HS-27A (cell line): ENCODE measurements around the gene CLIP2.
"Not testable (repeated sequence)": the region's sequence is repeated elsewhere in the genome, so short reads cannot be mapped to it uniquely, and the experiment has no call there.

Source experiments
- DNase-seq: peaks from one replicate; pipeline ENCODE4 v3.0.0-alpha.2; 2012; ENCODE audit warnings: low read depth, missing footprints

CLIP2 gene

DNA sequence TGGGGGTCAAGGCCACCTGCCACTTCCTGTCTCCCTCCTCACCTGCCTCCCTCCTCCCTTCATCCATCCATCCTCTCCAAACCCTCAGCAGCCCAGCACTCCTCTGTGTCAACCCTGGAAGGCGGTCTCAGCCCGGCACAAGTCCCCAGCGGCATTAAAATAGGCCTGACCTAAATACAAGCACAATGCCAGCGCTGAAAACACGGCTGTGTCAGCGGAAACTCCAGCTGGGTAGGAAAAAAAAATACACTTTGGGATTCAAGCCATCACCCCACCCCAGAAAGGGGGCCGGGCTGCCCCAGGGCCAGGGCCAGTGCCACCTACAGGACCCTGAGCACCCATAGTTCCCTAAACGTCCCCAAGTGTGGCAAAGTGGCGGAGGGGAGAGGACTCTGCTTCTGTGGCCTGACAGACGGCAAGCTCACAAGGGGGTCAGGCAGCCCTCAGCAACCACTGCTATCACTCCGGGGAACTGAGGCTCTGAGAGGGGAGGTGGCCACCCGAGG lies 141.8 kb downstream of the CLIP2 start:
- DNase-seq: no peak

- DNase-seq: not testable (repeated sequence)
These were observed 148.0 kb downstream of the CLIP2 start for GRCh38 chr7:74437291-74437571.

DNA sequence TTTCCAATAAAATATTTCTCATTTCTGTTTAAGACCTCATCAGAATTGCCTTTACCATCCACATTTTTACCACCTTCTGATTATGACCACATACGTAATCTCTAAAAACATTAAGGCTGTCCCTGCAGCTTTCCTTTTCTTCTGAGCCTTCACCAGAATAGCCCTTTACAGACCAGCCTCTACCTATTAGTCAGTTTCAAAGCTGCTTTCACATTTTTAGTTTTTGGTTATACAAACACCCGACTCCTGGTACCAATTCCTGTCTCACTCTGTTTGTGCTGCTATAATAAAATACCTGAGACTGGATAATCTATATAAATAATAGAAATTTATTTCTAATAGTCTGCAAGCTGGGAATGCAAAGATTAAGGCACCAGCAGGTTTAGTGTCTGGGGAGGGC lies 149.1 kb downstream of the CLIP2 start:
- DNase-seq: no peak

- DNase-seq: no peak
These were observed 150.3 kb downstream of the CLIP2 start for GRCh38 chr7:74439541-74439940.

DNA sequence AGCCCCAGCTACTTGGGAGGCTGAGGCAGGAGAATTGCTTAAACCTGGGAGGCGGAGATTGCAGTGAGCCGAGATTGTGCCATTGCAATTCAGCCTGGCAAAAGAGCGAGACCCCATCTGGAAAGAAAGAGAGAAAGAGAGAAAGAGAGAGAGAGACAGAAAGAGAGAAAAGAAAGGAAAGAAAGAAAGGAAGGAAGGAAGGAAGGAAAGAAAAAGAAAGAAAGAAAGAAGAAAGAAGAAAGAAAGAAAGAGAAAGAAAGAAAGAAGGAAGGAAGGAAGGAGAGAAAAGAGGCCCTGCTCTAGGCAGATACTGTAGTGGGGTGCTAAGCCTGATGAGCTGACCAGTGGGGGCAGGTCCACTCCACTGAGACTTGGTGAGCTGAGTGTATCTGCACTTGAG lies 150.9 kb downstream of the CLIP2 start:
- not testable (repeated sequence) for DNase-seq

GRCh38 chr7:74441801-74442200 lies 152.6 kb downstream of the CLIP2 start:
- DNase-seq: no peak

GRCh38 chr7:74443543-74444247 lies 154.5 kb downstream of the CLIP2 start:
- DNase-seq: no peak

DNA sequence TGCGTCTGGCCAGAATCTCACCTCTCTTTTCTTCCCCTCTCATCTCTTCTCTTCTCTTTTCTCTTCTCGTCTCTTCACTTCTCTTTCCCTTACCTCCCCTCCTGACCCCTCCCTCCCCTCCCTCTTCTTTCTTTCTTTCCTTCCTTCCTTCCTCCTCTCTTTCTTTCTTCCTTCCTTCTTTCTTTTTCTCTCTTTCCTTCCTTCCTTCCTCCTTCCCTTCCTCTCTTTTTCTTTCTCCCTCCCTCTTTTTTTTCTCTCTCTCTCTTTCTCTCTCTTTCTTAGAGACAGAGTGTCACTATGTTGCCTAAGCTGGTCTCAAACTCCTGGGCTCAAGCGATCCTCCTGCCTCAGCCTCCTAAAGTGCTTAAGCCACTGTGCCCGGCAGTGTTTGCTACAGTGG lies 159.9 kb downstream of the CLIP2 start:
- DNase-seq: no peak

GRCh38 chr7:74449809-74450397 lies 160.7 kb downstream of the CLIP2 start:
- no peak for DNase-seq

DNA sequence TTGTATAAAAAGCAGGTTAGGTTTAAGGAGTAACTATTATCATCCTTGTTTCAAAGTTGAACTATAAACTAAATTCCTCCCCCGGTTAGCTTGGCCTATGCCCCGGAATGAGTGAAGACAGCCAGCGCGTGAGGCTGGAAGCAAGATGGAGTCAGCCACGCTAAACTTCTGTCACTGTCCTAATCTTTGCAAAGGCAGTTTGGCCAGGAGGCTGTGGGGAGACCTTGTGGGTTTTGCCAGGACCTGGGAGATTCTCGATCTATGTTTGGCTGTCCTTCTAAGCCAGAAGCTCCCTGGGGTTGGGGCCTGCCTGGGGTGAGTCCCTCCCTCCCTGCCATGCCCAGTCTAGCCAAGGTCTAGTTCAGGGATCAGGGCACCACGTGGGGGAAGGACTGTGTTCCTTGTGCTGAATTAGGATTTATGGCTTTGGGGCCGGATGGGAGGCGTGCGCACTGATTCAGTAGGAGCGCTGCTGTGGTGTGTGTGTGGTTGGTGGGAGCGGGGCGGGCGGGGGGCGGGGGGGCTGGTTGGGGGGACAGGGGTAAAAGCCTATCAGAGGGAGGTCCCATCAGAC lies 163.6 kb downstream of the CLIP2 start:
- no peak for DNase-seq

GRCh38 chr7:74453322-74454011 lies 164.3 kb downstream of the CLIP2 start, which contains the start of gene GTF2IRD1:
Gene GTF2IRD1 (plus strand): TSS chr7:74453906. CDS start chr7:74508081, 54,175 bp downstream.
- DNase-seq: no peak

GRCh38 chr7:74454021-74454924 lies 165.1 kb downstream of the CLIP2 start:
- DNase-seq: no peak

DNA sequence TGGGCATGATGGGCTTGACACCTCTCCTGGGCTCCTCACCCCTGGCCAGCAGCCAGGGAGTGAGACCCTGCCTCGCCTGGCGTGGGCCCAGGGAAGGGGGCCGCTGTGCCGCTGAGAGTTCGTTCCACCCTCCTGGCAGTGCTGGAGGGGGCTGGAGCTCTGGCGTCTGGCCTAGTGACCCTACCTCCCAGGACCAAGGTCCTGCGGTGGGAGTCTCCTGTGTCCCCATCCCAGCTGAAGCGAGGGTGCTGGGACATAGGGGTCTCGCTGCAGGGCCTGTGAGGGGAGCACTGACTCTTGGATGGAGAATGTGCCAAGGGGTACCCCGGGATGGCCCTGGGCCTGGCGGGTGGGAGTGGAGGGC lies 165.7 kb downstream of the CLIP2 start:
- no peak for DNase-seq

DNA sequence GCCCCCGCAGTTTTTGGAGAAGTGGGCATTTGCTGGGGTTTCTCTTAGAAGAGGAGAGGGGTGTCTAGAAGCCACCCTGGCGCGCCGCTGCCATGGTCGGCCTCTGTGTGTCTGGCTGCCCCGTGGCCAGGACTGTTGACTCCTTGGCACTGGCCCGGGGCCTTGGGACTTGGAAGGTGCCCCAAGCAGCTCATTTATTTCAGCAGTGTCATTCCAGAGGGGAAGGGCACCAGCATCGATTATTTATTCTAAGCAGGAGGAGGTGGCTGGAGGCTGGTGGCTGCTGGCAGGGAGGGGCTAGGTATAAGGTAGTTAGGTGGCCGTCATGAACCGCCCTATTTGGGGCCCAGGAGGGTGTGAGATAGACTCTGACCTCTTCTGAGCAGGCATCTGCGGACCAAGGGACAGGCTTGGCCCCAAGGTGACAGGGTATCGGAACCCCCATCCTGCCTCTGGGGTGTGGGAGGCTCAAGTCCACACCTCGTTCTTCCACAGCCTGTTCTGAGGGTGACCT lies 166.1 kb downstream of the CLIP2 start:
- no peak for DNase-seq
